DND-41 (cell line): ENCODE measurements around the gene HLCS.

Source experiments
- ATAC-seq: fragments of 200-7000 bp; cut with Tn5 transposase; 3 replicates; pipeline ENCODE4 v1.9.1; 2021; ENCODE audit warnings: low read depth; ENCODE audit not compliant: insufficient read depth
- DNase-seq: peaks from one replicate; pipeline ENCODE4 v3.0.0-alpha.2; 2020
- H2AFZ ChIP-seq: 2 replicates; pipeline ENCODE4 v1.6.0; 2012; ENCODE audit warnings: low read depth, low read length
- H3K27ac ChIP-seq: 2 replicates; pipeline ENCODE4 v1.5.1; 2012; ENCODE audit warnings: low read length, inconsistent platforms
- H3K27me3 ChIP-seq: fragments of 200-600 bp; sonication (generic); 2 replicates; pipeline ENCODE4 v1.6.0; 2012; ENCODE audit warnings: low read length, mild to moderate bottlenecking, inconsistent platforms; ENCODE audit not compliant: insufficient read depth, poor library complexity
- H3K36me3 ChIP-seq: 2 replicates; pipeline ENCODE4 v1.5.1; 2012; ENCODE audit warnings: low read length, inconsistent platforms; ENCODE audit not compliant: insufficient read depth
- H3K4me1 ChIP-seq: 2 replicates; pipeline ENCODE4 v1.5.1; 2012; ENCODE audit warnings: mild to moderate bottlenecking, low read length; ENCODE audit not compliant: insufficient read depth
- H3K4me2 ChIP-seq: 2 replicates; pipeline ENCODE4 v1.6.0; 2012; ENCODE audit warnings: mild to moderate bottlenecking, moderate library complexity, low read length, inconsistent platforms; ENCODE audit not compliant: insufficient read depth
- H3K4me3 ChIP-seq, 2 experiments: fragments of 200-600 bp in 1 of 2; shearing (Covaris generic) in 1 of 2; 2 replicates each; pipeline ENCODE4 v1.5.1; 2012 to 2016; ENCODE audit warnings: inconsistent platforms in 2 of 2, low read length in 2 of 2, mild to moderate bottlenecking in 2 of 2, low read depth in 1 of 2, moderate library complexity in 1 of 2
- H3K79me2 ChIP-seq: 2 replicates; pipeline ENCODE4 v1.6.0; 2012; ENCODE audit warnings: low read length, inconsistent platforms; ENCODE audit not compliant: insufficient read depth
- H3K9ac ChIP-seq: 2 replicates; pipeline ENCODE4 v1.6.0; 2012; ENCODE audit warnings: low read depth, mild to moderate bottlenecking, inconsistent platforms, low read length, moderate library complexity
- H3K9me3 ChIP-seq: 2 replicates; pipeline ENCODE4 v1.5.1; 2012; ENCODE audit warnings: low read length, moderate library complexity, mild to moderate bottlenecking, inconsistent platforms; ENCODE audit not compliant: insufficient read depth, severe bottlenecking
- H4K20me1 ChIP-seq: 2 replicates; pipeline ENCODE4 v1.6.0; 2012; ENCODE audit warnings: low read length; ENCODE audit not compliant: insufficient read depth
- CTCF ChIP-seq: IDR thresholded peaks from 2 replicates; pipeline ENCODE4 v1.5.1; 2012; ENCODE audit warnings: borderline replicate concordance, low read length, moderate library complexity, mild to moderate bottlenecking; ENCODE audit not compliant: poor library complexity, severe bottlenecking; ENCODE audit errors: extremely low read depth
- EZH2 ChIP-seq: IDR thresholded peaks from 3 replicates; pipeline ENCODE4 v1.6.1; 2012; ENCODE audit warnings: borderline replicate concordance, low read depth, mild to moderate bottlenecking, moderate library complexity, low read length, inconsistent platforms; ENCODE audit not compliant: severe bottlenecking

HLCS gene

GRCh38 chr21:36804874-36805611 lies 161.4 kb downstream of the HLCS start:
- Histone ChIP-seq H3K79me2 (no peaks in the 10 kb centered on the region), H3K9ac (no peak overlapping the region), H3K9me3 (no peaks in the 10 kb centered on the region), H3K4me2 (no peak overlapping the region), H2AFZ (no peak overlapping the region), H3K4me3 (no peak overlapping the region), H3K27me3 (no peaks in the 10 kb centered on the region), H4K20me1 (no peaks in the 10 kb centered on the region), H3K27ac (no peak overlapping the region), H3K4me1 (no peaks in the 10 kb centered on the region), H3K36me3 (no peaks in the 10 kb centered on the region; the same call in 1 of the 2 replicates)
- no peak for DNase-seq
- TF ChIP-seq CTCF: no peak
- TF ChIP-seq EZH2: no peak
- no peak for ATAC-seq

- H4K20me1 ChIP-seq: no peaks in the 10 kb centered on the region
- H3K36me3 ChIP-seq: no peaks in the 10 kb centered on the region; the same call in 1 of the 2 replicates
- no peak overlapping the region for H3K4me2 ChIP-seq
- no peak for ATAC-seq
- no peak for DNase-seq
- no peak overlapping the region for H3K4me3 ChIP-seq
- no peaks in the 10 kb centered on the region for H3K27me3 ChIP-seq
- no peak overlapping the region for H3K9ac ChIP-seq
- TF ChIP-seq EZH2 (no peak), CTCF (no peak)
- no peak overlapping the region for H3K27ac ChIP-seq
- peaks cover 3% of the 10 kb centered on the region for H3K9me3 ChIP-seq
- H3K4me1 ChIP-seq: no peaks in the 10 kb centered on the region
- H3K79me2 ChIP-seq: no peaks in the 10 kb centered on the region
- no peak overlapping the region for H2AFZ ChIP-seq
These were observed 162.5 kb downstream of the HLCS start for GRCh38 chr21:36803816-36804439.

GRCh38 chr21:36803051-36803645 lies 163.3 kb downstream of the HLCS start:
- H3K4me3 ChIP-seq: no peak overlapping the region

More at GRCh38 chr21:36803051-36803645, 163.3 kb downstream of the HLCS start:
- DNase-seq (no peak), ATAC-seq (no peak)
- peaks cover 8% of the 10 kb centered on the region for H3K9me3 ChIP-seq
- no peaks in the 10 kb centered on the region for H4K20me1 ChIP-seq
- no peak overlapping the region for H3K9ac ChIP-seq
- no peaks in the 10 kb centered on the region for H3K27me3 ChIP-seq
- no peak for TF ChIP-seq CTCF
- no peak overlapping the region for H3K27ac ChIP-seq
- no peaks in the 10 kb centered on the region for H3K4me1 ChIP-seq
- H3K79me2 ChIP-seq: no peaks in the 10 kb centered on the region
- no peak overlapping the region for H2AFZ ChIP-seq
- no peaks in the 10 kb centered on the region; the same call in 1 of the 2 replicates for H3K36me3 ChIP-seq
- H3K4me2 ChIP-seq: no peak overlapping the region
